Stimulated activated naive CD8-positive, alpha-beta T cell treated with anti-CD3 and anti-CD28 coated beads, Interleukin-15, amount 100 ng/mL, for 72 hours (primary cell): ENCODE results near the gene CST7.
A peak's percentile ranks its signal among the peaks of the same experiment; 100 is the strongest.
"Not testable (repeated sequence)": the region's sequence is repeated elsewhere in the genome, so short reads cannot be mapped to it uniquely, and the experiment has no call there.

Experiments
- ATAC-seq: fragments of 150-1000 bp; cut with Tn5 transposase; 2 replicates; pipeline ENCODE4 v1.10.0; 2021; ENCODE audit warnings: mild to moderate bottlenecking, moderate library complexity
- DNase-seq, 2 donors: peaks; one replicate each; pipeline ENCODE4 v3.0.0; 2021 to 2022
- H3K27ac Mint-ChIP-seq, 2 donors: one replicate each; pipeline ENCODE4 v1.8.0; 2022; ENCODE audit warnings: mild to moderate bottlenecking in 2 of 2, mixed read lengths in 2 of 2, moderate library complexity in 2 of 2
- H3K27me3 Mint-ChIP-seq: one replicate; pipeline ENCODE4 v1.8.0; 2022; ENCODE audit warnings: mixed read lengths
- H3K4me1 Mint-ChIP-seq: one replicate; pipeline ENCODE4 v1.8.0; 2022; ENCODE audit warnings: mild to moderate bottlenecking, mixed read lengths
- H3K4me3 Mint-ChIP-seq, 2 donors: one replicate each; pipeline ENCODE4 v1.8.0; 2022; ENCODE audit warnings: mild to moderate bottlenecking in 2 of 2, mixed read lengths in 2 of 2, moderate library complexity in 1 of 2
- H3K9me3 Mint-ChIP-seq, 2 donors: one replicate each; pipeline ENCODE4 v1.8.0; 2022; ENCODE audit warnings: mixed read lengths in 2 of 2

CST7 gene

GRCh38 chr20:24936526-24937407 lies 12.3 kb upstream of the CST7 start:
- Mint-ChIP-seq H3K4me1 (peaks cover 10% of the 10 kb centered on the region), H3K9me3 (peaks cover 16 to 26% of the 10 kb centered on the region in 2 donors), H3K4me3 (no peak overlapping the region), H3K27me3 (no peaks in the 10 kb centered on the region), H3K27ac (peak overlapping the region in 1 of 2 donors; percentile 48)
- DNase-seq (no peak), ATAC-seq (no peak)

GRCh38 chr20:24937579-24937978 lies 11.5 kb upstream of the CST7 start:
- Mint-ChIP-seq H3K9me3 (peaks cover 12 to 34% of the 10 kb centered on the region in 2 donors), H3K27ac (no peak overlapping the region), H3K4me3 (no peak overlapping the region), H3K4me1 (peaks cover 2% of the 10 kb centered on the region), H3K27me3 (no peaks in the 10 kb centered on the region)
- DNase-seq (no peak), ATAC-seq (no peak)

GRCh38 chr20:24938498-24938897 lies 10.6 kb upstream of the CST7 start:
- no peaks in the 10 kb centered on the region for H3K4me1 Mint-ChIP-seq
- ATAC-seq = no peak
- H3K9me3 Mint-ChIP-seq = peaks cover 7 to 35% of the 10 kb centered on the region in 2 donors
- H3K27ac Mint-ChIP-seq = peak overlapping the region in 1 of 2 donors; percentile 31
- DNase-seq = no peak
- H3K27me3 Mint-ChIP-seq = no peaks in the 10 kb centered on the region
- no peak overlapping the region for H3K4me3 Mint-ChIP-seq

GRCh38 chr20:24939036-24939435 lies 10.0 kb upstream of the CST7 start:
- Mint-ChIP-seq H3K27ac (no peak overlapping the region), H3K4me1 (no peaks in the 10 kb centered on the region), H3K27me3 (no peaks in the 10 kb centered on the region), H3K4me3 (no peak overlapping the region), H3K9me3 (peaks cover 10 to 35% of the 10 kb centered on the region in 2 donors)
- DNase-seq (no peak), ATAC-seq (no peak)

GRCh38 chr20:24942679-24943078 lies 6.4 kb upstream of the CST7 start:
- peaks cover 40 to 55% of the 10 kb centered on the region in 2 donors for H3K9me3 Mint-ChIP-seq
- H3K27me3 Mint-ChIP-seq = no peaks in the 10 kb centered on the region
- ATAC-seq (no peak), DNase-seq (no peak)
- H3K4me3 Mint-ChIP-seq = no peak overlapping the region
- no peak overlapping the region for H3K27ac Mint-ChIP-seq
- H3K4me1 Mint-ChIP-seq = peaks cover 14% of the 10 kb centered on the region

- ATAC-seq = no peak
- H3K27me3 Mint-ChIP-seq = no peaks in the 10 kb centered on the region
- no peak for DNase-seq
- H3K9me3 Mint-ChIP-seq = peaks cover 45 to 61% of the 10 kb centered on the region in 2 donors
- H3K27ac Mint-ChIP-seq = no peak overlapping the region
- H3K4me3 Mint-ChIP-seq = no peak overlapping the region
- H3K4me1 Mint-ChIP-seq = peaks cover 19% of the 10 kb centered on the region
Measured at GRCh38 chr20:24943196-24943595, 5.9 kb upstream of the CST7 start.

GRCh38 chr20:24943731-24944130 lies 5.3 kb upstream of the CST7 start:
- Mint-ChIP-seq H3K27ac (no peak overlapping the region), H3K4me1 (peaks cover 24% of the 10 kb centered on the region), H3K9me3 (peaks cover 45 to 66% of the 10 kb centered on the region in 2 donors)

GRCh38 chr20:24946376-24946775 lies 2.7 kb upstream of the CST7 start:
- not testable (repeated sequence) for H3K27ac Mint-ChIP-seq, ATAC-seq, H3K4me3 Mint-ChIP-seq, DNase-seq, H3K27me3 Mint-ChIP-seq
- H3K9me3 Mint-ChIP-seq = peaks cover 37 to 55% of the 10 kb centered on the region in 2 donors
- peaks cover 51% of the 10 kb centered on the region for H3K4me1 Mint-ChIP-seq

More at GRCh38 chr20:24943731-24944130, 5.3 kb upstream of the CST7 start:
- Mint-ChIP-seq H3K27me3 (no peaks in the 10 kb centered on the region), H3K4me3 (no peak overlapping the region)
- ATAC-seq (no peak), DNase-seq (no peak)

GRCh38 chr20:24948396-24948938 lies 602 bp upstream of the CST7 start:
- Mint-ChIP-seq H3K4me1 (peaks cover 70% of the 10 kb centered on the region), H3K9me3 (peaks cover 37 to 42% of the 10 kb centered on the region in 2 donors), H3K27ac (peak overlapping the region; percentile 99), H3K4me3 (peak overlapping the region; percentile 78 to 96)
- ATAC-seq, H3K27me3 Mint-ChIP-seq, DNase-seq: not testable (repeated sequence)

GRCh38 chr20:24949756-24950127 lies 673 bp downstream of the CST7 start:
- peaks cover 30 to 40% of the 10 kb centered on the region in 2 donors for H3K9me3 Mint-ChIP-seq
- peak; percentile 25 to 45 for DNase-seq
- H3K4me3 Mint-ChIP-seq = peak overlapping the region; percentile 78 to 96
- peaks cover 83% of the 10 kb centered on the region for H3K4me1 Mint-ChIP-seq
- peak overlapping the region; percentile 99 for H3K27ac Mint-ChIP-seq
- H3K27me3 Mint-ChIP-seq = no peaks in the 10 kb centered on the region
- ATAC-seq = peak; percentile 36

- ATAC-seq (no peak), DNase-seq (no peak)
- Mint-ChIP-seq H3K4me3 (peak overlapping the region; percentile 78 to 96), H3K27ac (peak overlapping the region; percentile 99), H3K27me3 (no peaks in the 10 kb centered on the region), H3K4me1 (peaks cover 86% of the 10 kb centered on the region), H3K9me3 (peaks cover 24 to 34% of the 10 kb centered on the region in 2 donors)
Measured at GRCh38 chr20:24950128-24950835, 1.2 kb downstream of the CST7 start.

GRCh38 chr20:24950836-24951525 lies 1.9 kb downstream of the CST7 start:
- Mint-ChIP-seq H3K27me3 (no peaks in the 10 kb centered on the region), H3K27ac (peak overlapping the region in 1 of 2 donors; percentile 49), H3K4me1 (peaks cover 86% of the 10 kb centered on the region), H3K9me3 (peaks cover 17 to 27% of the 10 kb centered on the region in 2 donors), H3K4me3 (peak overlapping the region; percentile 78 to 96)
- DNase-seq (no peak), ATAC-seq (no peak)

- DNase-seq (no peak), ATAC-seq (no peak)
- Mint-ChIP-seq H3K4me3 (peak overlapping the region; percentile 78 to 96), H3K4me1 (peaks cover 91% of the 10 kb centered on the region), H3K27ac (peak overlapping the region in 1 of 2 donors; percentile 69), H3K27me3 (no peaks in the 10 kb centered on the region), H3K9me3 (peaks cover 15 to 22% of the 10 kb centered on the region in 2 donors)
Measured at GRCh38 chr20:24951536-24952083, 2.5 kb downstream of the CST7 start.

GRCh38 chr20:24952376-24953208 lies 3.5 kb downstream of the CST7 start:
- peaks cover 87% of the 10 kb centered on the region for H3K4me1 Mint-ChIP-seq
- H3K27me3 Mint-ChIP-seq = no peaks in the 10 kb centered on the region
- no peak overlapping the region for H3K27ac Mint-ChIP-seq
- peaks cover 5 to 12% of the 10 kb centered on the region in 2 donors for H3K9me3 Mint-ChIP-seq
- H3K4me3 Mint-ChIP-seq = peak overlapping the region; percentile 63 to 78
- no peak for DNase-seq
- no peak for ATAC-seq
